ENCODE results near the gene CCDC192.
"Not testable (repeated sequence)": the region's sequence is repeated elsewhere in the genome, so short reads cannot be mapped to it uniquely, and the experiment has no call there.

Gene CCDC192, protein sequence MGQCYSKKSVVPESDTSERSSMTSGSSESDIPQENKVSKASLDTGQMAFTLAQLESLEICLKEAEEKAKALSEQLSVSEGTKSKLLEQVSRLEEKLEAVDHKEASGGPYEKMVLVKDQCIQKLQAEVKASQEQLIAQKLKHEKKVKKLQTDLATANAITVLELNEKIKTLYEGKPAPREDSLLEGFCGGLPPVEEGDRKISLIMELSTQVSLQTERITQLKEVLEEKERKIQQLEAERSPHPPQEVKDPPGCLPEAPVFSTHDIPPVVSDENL

DNA sequence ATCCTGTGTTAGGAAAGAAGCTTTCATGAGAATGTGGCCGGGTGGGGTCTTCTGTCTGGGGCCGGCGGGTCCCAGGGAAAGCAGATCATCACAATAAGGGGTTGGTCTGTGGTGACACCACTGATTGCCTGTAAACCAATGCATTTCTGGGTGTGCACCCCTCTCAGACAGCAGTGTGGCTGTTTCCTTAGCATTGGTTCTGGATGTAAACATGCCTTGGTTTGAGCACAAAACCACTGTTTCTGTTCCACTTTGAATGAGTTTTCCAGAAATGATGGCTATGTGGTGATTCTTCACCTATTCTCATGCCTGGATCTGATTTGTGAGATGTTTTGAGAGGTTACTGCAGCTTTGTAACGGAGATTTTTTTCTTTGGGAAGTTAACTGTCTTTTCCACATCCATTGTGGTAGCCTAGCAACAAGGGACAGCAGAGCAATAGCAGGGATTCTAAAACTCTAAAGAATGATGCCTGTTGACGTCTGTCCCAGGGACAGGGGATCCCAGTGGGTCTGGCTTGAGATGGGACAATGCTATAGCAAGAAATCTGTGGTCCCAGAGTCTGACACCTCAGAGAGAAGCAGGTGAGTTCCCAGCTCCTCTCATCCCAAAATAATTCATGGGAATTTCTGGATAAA, at the start of gene CCDC192:
TSS of gene CCDC192 (plus strand) at position 466 of the 636 bp plus-strand sequence. CDS start at position 521, 55 bp downstream.
- DNase-seq (ENCODE audit: low read depth in 2 of 2): no peak

DNA sequence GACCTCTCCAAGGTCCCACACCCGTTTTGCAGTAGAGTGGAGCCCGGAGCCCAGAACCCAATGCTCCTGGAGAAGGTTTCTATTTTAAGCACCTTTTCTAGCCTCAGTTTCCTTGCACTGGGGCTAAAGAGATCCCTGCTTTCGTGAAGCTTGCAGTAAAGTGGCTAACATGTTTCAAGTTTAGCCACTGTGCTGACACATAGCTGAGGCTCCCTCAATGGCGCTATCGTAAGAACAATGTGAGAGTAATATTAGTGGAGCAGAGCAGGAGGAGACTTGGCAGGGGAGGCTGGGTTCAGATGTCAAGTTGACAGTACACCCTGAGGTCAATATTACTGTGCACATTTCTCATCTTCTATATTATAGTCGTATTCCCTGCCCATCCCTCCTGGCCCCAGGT, 46.4 kb upstream of the CCDC192 start:
- DNase-seq (ENCODE audit: low read depth in 2 of 2): no peak

DNA sequence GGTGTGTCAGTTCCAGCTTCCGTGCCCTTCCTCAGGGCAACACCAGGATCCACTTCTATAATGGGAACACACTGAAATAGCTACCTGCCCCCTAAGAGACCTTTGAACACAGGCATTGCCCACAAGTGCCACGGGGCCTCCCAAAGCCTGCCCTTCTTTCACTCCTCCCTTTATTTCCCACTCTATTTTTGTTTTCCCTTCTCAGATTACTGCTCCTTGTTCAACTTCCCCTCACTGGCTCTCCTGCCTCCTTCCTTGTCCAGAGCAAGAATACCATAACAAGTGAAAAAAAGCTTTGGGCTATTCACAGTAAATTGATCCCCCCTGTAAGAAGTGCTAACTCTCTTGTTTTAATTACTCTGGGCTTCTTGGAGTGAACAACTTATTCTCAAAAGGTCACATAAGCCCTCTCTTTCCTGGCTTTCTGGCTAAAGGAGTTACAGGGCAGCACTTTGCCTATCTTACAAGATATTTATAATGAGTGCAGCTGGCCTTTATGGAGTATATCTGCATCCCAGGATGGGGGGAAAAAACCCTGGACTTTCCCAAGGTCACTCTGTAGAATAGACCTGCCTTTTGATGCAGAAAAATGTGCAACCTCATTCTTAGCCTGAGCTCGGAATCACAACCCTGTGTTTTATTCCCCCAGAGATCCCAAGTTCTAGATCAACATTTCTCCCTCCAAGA, 43.0 kb upstream of the CCDC192 start:
- no peak for DNase-seq (ENCODE audit: low read depth in 2 of 2)

DNA sequence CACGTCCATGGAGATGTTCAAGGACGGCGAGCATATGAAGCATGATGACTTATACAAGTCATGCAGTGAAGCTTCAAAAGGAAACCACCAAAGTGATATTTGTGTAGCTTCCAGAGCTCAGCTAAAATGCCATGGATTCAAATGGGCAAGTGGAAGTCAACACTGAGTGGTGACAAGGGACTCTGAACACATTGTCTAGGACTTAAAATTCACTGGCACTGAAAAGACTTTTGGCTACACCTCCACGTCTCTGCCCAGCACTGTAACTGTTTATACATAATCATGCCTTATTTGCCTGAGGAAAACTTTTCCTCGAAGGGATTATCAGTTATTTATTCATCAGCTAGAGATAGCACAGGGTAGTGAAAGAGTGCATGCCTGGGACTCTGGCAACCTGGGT, 39.1 kb upstream of the CCDC192 start:
- no peak for DNase-seq (ENCODE audit: low read depth in 2 of 2)

DNA sequence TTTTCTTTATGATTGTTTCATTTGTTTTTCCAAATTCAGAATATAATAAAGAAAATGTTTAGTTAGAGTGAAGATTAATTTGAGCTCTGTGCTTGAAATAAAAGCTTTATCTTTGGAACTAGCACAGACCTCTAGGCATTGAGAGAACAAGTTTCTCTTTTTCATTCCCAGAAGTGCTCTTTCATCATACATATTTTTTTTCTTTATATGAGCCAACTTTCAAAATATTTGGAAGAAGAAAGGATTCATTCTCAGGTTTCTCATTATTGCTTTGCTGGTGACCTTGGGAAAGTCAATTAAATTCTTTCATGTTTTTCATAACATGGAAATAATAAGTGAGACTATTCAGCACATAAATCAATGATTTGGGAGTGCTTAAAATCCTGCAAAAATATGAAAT, 37.5 kb upstream of the CCDC192 start:
- no peak for DNase-seq (ENCODE audit: low read depth in 2 of 2)

DNA sequence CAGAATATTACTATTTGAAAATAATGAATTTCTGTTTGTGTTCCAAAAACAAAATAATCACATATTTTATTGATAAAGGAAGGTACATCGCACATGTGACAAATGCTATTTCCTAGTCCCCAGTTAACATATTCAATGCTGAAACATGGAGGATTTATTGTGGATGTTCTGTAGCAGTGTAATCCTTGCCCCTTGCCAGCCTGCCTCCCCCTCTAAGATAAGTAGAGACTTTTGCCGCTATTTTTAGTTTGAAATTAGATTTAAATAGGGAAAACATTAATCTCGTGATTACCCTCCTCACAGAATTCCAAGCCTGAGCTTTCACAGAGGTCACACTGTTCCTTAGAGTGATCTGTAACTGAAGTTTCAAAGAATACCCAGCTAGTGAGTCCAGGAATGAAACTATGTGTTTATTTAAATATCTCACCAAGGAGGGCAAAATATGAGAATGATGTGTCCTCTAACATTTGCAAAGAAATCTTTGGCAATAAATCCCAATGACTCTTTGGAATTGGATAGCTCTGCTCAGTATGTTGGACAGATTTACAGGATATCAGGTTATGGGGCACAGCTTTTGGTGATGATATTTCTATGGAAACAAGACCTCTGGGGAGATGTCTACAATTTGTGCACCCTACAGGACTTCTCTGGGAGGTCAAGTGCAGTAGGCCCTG, 37.0 kb upstream of the CCDC192 start:
- DNase-seq (ENCODE audit: low read depth in 2 of 2): no peak

DNA sequence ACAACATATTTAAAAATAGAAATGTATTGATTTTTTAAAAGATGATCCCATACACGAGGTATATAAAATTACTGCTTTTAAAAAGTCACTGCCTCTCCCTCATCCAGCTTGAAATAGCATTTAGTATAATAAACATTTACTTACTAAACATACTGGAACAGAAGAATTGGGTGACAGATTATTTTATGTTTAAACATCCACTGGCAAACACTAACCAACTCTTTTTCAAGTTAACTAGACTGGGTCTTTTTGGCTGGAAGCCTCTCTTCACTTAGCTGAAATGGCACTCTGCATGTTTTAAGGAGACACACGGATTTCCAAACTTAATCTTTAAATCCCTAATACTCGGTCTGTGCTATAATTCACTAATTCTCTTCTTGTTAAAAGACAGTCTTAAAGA, 35.3 kb upstream of the CCDC192 start:
- DNase-seq (ENCODE audit: low read depth in 2 of 2): no peak

DNA sequence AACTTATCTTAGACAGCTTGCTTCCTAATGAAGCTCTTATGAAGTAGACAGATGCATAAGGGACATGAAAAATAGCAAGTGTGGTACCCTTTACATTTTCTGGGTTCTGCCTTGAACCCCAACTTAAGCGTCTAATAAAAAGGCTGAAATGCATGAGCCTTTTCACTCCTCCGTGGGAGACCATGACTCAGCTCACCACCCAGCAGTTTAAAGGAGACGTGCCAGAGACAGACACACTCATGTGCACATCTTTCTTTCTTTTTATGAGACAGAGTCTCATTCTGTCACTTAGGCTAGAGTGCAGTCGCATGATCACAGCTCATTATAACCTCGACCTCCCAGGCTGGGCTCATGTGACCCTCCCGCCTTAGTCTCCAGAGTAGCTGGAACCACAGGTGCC, 32.0 kb upstream of the CCDC192 start:
- no peak for DNase-seq (ENCODE audit: low read depth in 2 of 2)

DNA sequence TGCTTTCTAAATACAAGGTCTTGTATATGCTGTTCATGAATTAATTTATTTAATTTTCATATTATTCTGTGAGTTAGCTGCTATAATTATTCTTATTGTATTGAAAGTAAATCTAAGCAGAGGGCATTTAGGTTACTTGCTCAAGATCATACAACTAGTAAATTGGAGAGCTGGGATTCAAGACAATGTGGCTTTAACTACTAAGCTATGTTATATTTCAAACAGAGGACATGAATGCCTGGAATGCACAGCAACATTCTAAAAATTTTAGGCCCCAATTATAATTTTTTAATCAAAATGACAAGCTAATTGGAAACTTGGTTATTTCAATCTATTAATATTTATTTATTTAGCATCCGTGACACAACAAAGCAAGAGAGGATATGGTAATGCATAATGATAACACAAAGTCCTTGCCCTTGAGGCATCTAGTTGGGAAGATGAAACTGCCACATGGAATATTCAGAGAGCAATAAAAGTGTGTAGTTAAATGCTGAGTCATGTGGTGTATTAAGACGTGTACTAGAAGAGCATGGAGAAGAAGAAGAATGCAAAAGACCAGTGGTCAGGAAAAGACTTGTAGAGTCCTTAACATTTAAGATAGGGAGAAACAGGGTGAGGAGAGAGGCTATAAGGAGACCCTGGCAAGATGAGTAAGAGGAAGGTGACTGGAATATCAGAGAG, 29.9 kb upstream of the CCDC192 start:
- no peak for DNase-seq (ENCODE audit: low read depth in 2 of 2)

DNA sequence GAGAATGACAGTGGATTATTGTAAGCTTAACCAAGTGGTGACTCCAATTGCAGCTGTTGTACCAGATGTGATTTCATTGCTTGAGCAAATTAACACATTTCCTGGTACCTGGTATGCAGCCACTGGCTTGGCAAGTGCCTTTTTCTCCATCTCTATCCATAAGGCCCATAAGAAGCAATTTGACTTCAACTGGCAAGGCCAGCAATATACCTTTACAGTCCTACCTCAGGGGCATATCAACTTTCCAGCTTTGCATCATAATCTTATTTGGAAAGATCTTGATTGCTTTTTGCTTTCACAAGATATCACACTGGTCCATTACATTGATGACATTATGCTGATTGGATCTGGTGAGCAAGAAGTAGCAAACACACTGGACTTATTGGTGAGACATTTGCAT, 26.2 kb upstream of the CCDC192 start:
- DNase-seq (ENCODE audit: low read depth in 2 of 2): not testable (repeated sequence)

DNA sequence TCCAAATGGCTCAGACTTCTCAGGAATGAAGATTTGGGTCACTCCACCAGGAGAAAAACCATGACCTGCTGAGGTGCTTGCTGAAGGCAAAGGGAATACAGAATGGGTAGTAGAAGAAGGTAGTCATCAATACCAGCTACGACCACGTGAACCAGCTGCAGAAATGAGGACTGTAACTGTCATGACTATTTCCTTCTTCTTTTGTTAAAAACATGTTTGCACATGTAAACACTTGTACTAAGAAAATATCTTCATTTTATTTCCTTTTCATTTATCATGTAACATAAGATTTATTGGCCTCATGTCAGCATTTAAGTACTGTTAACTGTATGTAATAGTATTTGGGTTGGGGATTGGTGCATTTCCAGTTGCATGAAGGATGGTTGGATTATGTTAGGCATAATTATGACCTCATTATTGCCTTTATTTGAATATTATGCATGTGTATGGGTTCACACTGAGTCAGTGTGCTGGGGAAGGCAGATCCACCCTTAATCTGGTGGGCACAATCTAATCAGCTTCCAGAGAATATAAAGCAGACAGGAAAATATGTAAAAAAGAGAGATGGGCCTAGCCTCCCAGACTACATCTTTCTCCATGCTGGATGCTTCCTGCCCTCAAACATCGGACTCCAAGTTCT, 23.4 kb upstream of the CCDC192 start:
- DNase-seq (ENCODE audit: low read depth in 2 of 2): not testable (repeated sequence)

DNA sequence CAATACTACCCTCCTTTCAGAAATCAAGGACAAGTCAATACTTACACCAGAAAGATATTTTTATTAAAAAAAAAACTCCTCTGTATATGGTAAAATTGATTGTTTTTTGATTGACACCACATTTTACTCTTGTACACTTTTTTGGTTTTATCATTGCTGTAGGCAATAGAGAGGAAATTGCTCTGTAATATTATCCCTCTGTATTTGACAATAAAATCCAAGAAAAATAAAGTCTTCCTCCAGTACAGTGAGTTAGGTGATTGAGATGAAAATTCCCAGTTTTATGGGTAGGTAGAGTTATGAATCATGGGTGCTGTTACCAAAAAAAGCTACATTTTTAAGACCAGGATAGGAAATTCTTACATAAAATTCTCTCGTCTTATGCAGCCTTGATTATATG, 22.6 kb upstream of the CCDC192 start:
- DNase-seq (ENCODE audit: low read depth in 2 of 2): no peak

DNA sequence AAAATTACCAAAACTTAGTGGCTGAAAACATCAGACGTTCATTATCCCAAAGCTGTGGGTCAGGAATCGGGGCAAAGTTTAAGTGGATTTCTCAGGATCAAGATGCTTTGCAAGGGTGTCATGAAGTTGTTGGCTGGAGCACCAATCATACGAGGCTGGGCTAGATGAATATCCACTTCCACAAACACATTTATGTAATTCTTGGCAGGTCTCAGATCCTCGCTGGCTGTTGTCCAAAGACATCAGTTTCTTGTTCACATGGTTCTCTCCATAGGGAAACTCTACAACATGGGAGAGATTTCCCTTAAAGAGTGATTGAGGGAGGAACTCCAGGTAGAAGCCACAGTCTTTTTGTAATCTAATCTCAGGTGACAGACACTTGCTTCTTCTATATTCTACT, 20.2 kb upstream of the CCDC192 start:
- DNase-seq (ENCODE audit: low read depth in 2 of 2): no peak

DNA sequence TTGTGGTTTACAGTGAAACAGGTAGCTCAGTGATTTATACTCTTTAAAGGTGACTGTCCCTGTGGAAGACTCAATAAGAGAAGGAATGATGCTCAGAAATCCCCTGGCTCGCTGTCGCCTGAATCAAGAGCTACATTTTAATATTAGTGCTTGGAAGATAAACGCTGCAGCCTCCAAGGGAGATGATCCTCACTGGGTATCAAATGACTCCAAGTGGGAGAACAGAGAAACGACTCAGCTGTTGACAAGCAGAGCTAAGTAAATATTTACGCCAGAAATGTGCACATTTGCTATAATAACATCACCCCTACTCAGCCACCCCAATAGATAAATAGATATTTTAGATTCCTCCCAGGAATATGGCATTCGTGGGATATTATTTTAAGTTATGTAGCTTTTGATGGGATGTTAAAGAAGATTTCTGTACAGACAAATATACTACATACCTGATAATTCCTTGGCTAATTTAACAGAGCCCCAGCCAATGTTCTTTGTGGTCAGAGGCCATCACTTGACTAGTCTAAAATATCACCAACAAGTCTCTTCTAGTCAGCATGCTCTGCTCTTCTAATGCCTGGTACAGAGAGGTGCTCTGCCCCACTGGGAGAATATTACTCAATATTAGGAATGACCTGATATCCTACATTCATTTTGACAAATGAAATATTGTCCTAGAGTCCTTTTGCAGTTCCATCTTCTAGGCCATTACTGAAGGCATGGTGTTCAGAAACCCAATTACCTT, 18.3 kb upstream of the CCDC192 start:
- no peak for DNase-seq (ENCODE audit: low read depth in 2 of 2)

DNA sequence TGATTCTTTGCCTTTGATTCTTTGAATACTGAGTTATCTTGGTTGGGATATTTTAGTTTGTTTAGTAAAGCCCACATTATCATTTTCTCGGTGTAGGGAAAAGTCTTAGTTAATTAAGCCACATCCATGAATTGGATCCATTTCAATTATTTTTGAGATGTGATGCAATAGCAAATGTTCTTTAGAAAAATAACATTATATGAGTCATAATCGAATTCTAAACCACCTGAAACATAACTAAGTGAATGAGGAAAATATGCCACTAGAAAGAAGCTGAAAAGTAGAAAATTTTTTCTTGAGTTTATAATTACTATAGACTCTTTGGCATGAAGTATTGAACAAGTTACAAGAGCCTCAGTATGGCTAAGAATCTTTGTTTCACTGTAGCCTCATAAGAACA, 17.5 kb upstream of the CCDC192 start:
- DNase-seq (ENCODE audit: low read depth in 2 of 2): no peak

DNA sequence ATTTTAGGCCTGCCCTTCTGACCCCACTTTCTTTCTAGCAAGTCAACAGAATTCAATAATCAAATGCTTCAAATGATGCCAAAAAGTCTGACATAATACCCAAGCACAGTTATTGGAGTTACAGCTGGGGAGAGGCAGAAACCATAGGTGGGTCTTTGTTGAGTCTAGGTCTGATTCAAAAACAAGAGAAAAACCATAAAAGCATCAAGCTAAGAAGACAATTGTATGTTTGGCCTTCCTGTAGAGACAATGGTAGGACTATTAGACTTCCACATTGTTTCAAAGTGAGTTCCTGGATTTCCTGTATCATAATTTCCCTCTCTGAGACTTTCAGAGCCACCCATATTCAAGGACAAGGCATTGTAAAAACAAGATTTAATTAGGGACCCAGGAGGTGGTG, 16.8 kb upstream of the CCDC192 start:
- no peak for DNase-seq (ENCODE audit: low read depth in 2 of 2)

DNA sequence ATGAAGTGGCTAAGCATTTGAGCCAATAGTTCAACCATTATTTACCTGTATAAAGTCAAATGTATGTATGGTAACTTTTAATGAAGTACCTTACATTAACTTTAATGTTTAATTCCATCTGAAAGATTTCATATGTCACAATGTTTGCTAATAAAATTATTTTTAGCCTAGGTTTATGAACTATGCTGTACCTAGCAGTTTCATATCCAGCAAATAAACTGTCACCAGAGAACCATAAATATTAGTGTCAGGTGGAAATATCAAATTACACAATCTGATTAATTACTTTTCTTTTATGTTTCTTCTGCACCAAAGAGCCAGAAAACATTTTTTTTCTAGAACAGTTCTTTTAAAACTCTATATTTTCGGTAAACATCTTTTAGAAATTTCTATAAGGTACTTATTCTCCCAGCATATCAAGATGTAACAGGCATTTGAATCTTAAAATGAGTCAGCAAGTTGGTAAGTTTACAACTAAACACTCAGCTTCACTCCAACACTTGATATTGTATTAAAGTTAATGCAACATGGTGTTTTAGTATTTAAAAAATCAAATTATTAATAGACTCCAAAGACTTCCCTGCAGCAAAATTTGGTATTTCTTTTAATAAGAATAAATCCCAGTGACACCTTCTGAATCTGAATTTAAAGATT, 8.5 kb upstream of the CCDC192 start:
- DNase-seq (ENCODE audit: low read depth in 2 of 2): no peak

DNA sequence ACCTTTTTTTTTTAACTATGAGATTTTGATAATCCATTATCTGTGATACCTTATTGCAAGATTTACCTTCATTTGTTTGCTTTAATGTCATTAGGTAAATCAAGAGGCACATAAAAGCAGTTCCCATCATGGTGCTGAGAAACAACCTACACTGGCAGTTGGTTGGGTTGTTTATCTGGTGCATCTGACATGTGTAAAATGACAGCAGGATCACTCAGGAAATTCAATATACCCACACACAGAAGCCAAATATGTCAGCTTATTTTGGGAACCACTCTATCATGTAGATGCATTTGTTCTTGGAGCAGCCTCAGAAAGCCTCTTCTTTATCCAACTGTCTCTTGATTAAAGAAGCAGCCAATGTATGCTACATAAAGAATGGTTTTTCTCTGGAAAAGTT, 7.8 kb upstream of the CCDC192 start:
- no peak for DNase-seq (ENCODE audit: low read depth in 2 of 2)

DNA sequence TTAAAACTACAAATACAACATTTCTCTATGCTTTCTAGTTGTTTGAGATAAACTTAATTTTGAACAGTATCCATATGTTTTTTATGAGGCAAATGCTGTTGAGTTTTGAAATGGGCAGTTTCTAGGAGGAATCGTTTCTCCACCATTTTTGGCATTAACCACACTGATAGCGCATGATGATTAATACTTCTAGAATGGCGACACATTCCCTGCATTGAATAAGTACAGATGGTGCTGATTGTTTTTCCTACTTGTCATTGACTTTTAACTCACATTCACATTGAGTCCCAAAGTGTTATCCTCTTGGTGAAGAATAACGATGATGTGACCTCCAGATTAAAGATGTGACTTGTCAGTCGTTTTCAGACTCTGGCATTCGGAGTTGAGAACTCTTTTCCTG, 6.5 kb upstream of the CCDC192 start:
- DNase-seq (ENCODE audit: low read depth in 2 of 2): no peak

DNA sequence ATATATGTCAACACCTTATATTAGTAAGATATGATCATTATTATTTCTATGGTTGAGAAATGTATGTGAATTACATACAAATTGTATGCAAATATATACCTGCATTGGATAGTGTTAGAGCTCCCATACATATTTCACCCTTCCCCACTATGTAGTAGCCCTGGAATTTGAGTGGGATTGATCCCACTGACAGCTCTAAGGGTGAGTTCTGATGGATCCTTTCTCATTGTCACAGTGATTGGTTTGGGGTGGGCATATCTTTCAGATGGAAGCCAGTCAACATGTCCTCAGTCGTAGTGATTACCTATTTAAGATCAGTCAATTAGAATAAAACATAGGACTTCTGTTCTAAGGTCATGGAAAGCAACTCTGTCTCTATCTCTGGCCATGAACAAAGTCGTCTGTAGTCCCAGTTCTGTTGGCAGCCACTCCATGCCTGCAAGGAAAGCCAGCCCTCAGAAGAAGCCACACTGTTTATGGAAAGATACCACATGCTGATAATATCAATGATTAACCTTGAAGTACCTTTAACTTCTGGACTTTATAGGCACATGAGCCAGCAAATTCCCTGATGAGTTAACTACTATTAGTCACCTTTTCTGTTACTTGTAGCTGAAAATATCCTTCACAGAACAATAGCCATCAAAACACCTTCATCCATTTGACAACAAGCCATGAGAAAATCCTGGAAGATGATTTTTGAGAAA, 5.1 kb upstream of the CCDC192 start:
- no peak for DNase-seq (ENCODE audit: low read depth in 2 of 2)

All from stimulated activated CD8-positive, alpha-beta memory T cell treated with anti-CD3 and anti-CD28 coated beads, Interleukin-15, amount 100 ng/mL, for 48 hours (primary cell).